A673 (cell line): Measurements from ENCODE around the gene NAT10. TPM values are rescaled to one million over a fixed set of nuclear protein-coding genes. Genes with fewer than 3 reads are reported as not detected.

Source experiments
- BruUV-seq: library from RNA; stranded (reverse); fragments of 400-500 nt; replicated peaks from 2 replicates; lab custom pipeline; 2021; lab: Mats Ljungman, UMichigan
- CTCF ChIA-PET: fragments of 300-600 bp; sonication (Branson Sonifier 250); formaldehyde crosslinking; loops from one replicate; lab custom pipeline; 2022; ENCODE audit warnings: antibody characterized with exemption; lab: Charles Lee
- POLR2A ChIA-PET: fragments of 300-600 bp; sonication (Branson Sonifier 250); formaldehyde crosslinking; loops from one replicate; lab custom pipeline; 2022; ENCODE audit warnings: antibody characterized with exemption; ENCODE audit not compliant: low non-redundant PET; lab: Charles Lee
- DNase-seq: peaks from one replicate; pipeline ENCODE4 v3.0.0-alpha.2; 2015; ENCODE audit warnings: low spot score
- H3K27ac ChIP-seq: fragments of 200-600 bp; sonication (generic); 2 replicates; pipeline ENCODE4 v1.5.1; 2016; ENCODE audit warnings: mixed run types, low read depth, mild to moderate bottlenecking, mixed read lengths, antibody characterized with exemption, low read length; ENCODE audit not compliant: poor library complexity, severe bottlenecking
- H3K27me3 ChIP-seq: fragments of 200-600 bp; sonication (generic); replicated peaks from 2 replicates; pipeline ENCODE4 v1.6.1; 2017; ENCODE audit warnings: mixed run types, low read depth, mild to moderate bottlenecking, mixed read lengths, antibody characterized with exemption, low read length; ENCODE audit not compliant: insufficient read depth, poor library complexity
- H3K36me3 ChIP-seq: fragments of 200-600 bp; sonication (generic); 2 replicates; pipeline ENCODE4 v1.6.1; 2016; ENCODE audit warnings: mixed run types, mild to moderate bottlenecking, mixed read lengths, antibody characterized with exemption, low read length; ENCODE audit not compliant: insufficient read depth, poor library complexity, severe bottlenecking
- H3K4me1 ChIP-seq: fragments of 200-600 bp; sonication (generic); 2 replicates; pipeline ENCODE4 v1.6.1; 2017; ENCODE audit warnings: mixed run types, mild to moderate bottlenecking, mixed read lengths, antibody characterized with exemption, low read length; ENCODE audit not compliant: insufficient read depth, poor library complexity, severe bottlenecking
- H3K4me3 ChIP-seq: fragments of 200-600 bp; sonication (generic); 2 replicates; pipeline ENCODE4 v1.5.1; 2016; ENCODE audit warnings: low read depth, mixed run types, mild to moderate bottlenecking, mixed read lengths, low read length; ENCODE audit not compliant: poor library complexity, severe bottlenecking
- H3K9me3 ChIP-seq: fragments of 200-600 bp; sonication (generic); 2 replicates; pipeline ENCODE4 v1.6.1; 2016; ENCODE audit warnings: mixed run types, low read depth, mild to moderate bottlenecking, mixed read lengths, antibody characterized with exemption, low read length; ENCODE audit not compliant: poor library complexity, severe bottlenecking
- CTCF ChIP-seq: fragments of 300-800, 200-600 bp; sonication (generic); conservative IDR thresholded peaks from 2 replicates; pipeline ENCODE4 v1.5.1; 2017; ENCODE audit warnings: low read depth, mild to moderate bottlenecking, antibody characterized with exemption, low read length, moderate library complexity, mixed read lengths
- EZH2 ChIP-seq: fragments of 200-600 bp; sonication (generic); IDR thresholded peaks from 2 replicates; pipeline ENCODE4 v1.6.1; 2017; ENCODE audit warnings: borderline replicate concordance, low read depth, mild to moderate bottlenecking, mixed read lengths, antibody characterized with exemption, low read length; ENCODE audit not compliant: poor library complexity, severe bottlenecking
- intact Hi-C: fragments of 100-400 bp; cut with micrococcal nuclease; formaldehyde crosslinking; loops from one replicate; pipeline ENCODE4 v1.10.0; 2022; ENCODE audit not compliant: unreplicated experiment
- total RNA-seq: library from RNA; stranded (reverse); gene quantifications from 2 replicates; pipeline ENCODE4 v1.2.3, GENCODE V29; 2021

The NAT10 gene
- total RNA-seq, 1 experiment from 2014 or later: 192 TPM

GRCh38 chr11:34160791-34161190 lies 55.4 kb downstream of the NAT10 start:
- H3K27ac ChIP-seq: no peak overlapping the region
- no TSS peak for BruUV-seq
- H3K9me3 ChIP-seq: no peaks in the 10 kb centered on the region
- no peak for DNase-seq
- POLR2A ChIA-PET: interaction anchor here (0.5 to 0.6 kb wide), 2 partner anchors 158 to 181 kb away, joined by 3 to 9 read pairs; no protein-coding TSS in a partner anchor
- H3K27me3 ChIP-seq: no peaks in the 10 kb centered on the region
- H3K4me3 ChIP-seq: no peak overlapping the region
- CTCF ChIA-PET: interaction anchor here (1.6 kb wide), 1 partner anchor 14 kb away, joined by 3 read pairs; no protein-coding TSS in a partner anchor
- intact Hi-C loops: no loop called here
- peaks cover 35% of the 10 kb centered on the region for H3K36me3 ChIP-seq
- H3K4me1 ChIP-seq: no peaks in the 10 kb centered on the region
- TF ChIP-seq EZH2: no peak
- TF ChIP-seq CTCF: no peak

DNA sequence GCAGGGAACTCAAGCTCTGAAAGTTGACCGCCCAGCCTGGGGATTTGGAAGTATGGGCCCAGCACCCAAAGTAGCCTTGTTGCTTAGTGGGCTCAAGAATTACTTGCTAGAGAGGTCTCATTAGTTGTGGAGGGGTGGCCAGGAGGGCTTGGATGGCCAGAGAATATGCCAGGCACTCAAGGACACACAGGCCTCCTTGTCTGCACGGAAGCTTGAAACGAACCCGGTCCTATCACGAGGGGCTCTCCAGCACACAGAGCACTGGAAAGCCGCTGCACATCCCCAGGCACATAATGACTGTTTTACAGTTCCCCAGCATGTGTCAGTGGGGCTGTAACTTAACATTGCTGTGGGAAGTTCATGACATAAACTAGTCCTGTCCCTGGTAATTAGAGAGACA lies 55.9 kb downstream of the NAT10 start:
- Histone ChIP-seq H3K4me3 (no peak overlapping the region), H3K36me3 (peaks cover 31% of the 10 kb centered on the region), H3K27ac (no peak overlapping the region), H3K9me3 (no peaks in the 10 kb centered on the region), H3K27me3 (no peaks in the 10 kb centered on the region), H3K4me1 (no peaks in the 10 kb centered on the region)
- DNase-seq: no peak
- intact Hi-C loops: no loop called here
- no TSS peak for BruUV-seq
- TF ChIP-seq EZH2: no peak
- no peak for TF ChIP-seq CTCF
- POLR2A ChIA-PET: interaction anchor here (0.5 to 0.6 kb wide), 2 partner anchors 158 to 182 kb away, joined by 3 to 9 read pairs; no protein-coding TSS in a partner anchor
- CTCF ChIA-PET: interaction anchor here (0.6 to 1.6 kb wide), 2 partner anchors 13 to 377 kb away, joined by 3 to 4 read pairs; no protein-coding TSS in a partner anchor

GRCh38 chr11:34161812-34162492 lies 56.5 kb downstream of the NAT10 start:
- Histone ChIP-seq H3K36me3 (peaks cover 28% of the 10 kb centered on the region), H3K27ac (no peak overlapping the region), H3K9me3 (no peaks in the 10 kb centered on the region), H3K27me3 (no peaks in the 10 kb centered on the region), H3K4me1 (no peaks in the 10 kb centered on the region), H3K4me3 (no peak overlapping the region)
- no peak for DNase-seq
- intact Hi-C loops: no loop called here
- no TSS peak for BruUV-seq
- ChIA-PET POLR2A (no interaction called here), CTCF (interaction anchor here (0.6 to 1.6 kb wide), 2 partner anchors 12 to 377 kb away, joined by 3 to 4 read pairs; no protein-coding TSS in a partner anchor)
- TF ChIP-seq CTCF (no peak), EZH2 (no peak)
